Astrocyte (in vitro differentiated cells and primary cell): ENCODE results near the gene PALMD.

Experiments used
- EZH2 ChIP-seq: IDR thresholded peaks from 2 replicates; pipeline ENCODE4 v1.6.1; 2012; ENCODE audit warnings: mild to moderate bottlenecking, low read length, inconsistent platforms; ENCODE audit not compliant: insufficient read depth
- TF ChIP-seq, protein P1 (sequence below): IDR thresholded peaks from 2 replicates; pipeline ENCODE4 v1.5.1; 2011; ENCODE audit warnings: low read depth, mild to moderate bottlenecking, inconsistent platforms, low read length, moderate library complexity; ENCODE audit not compliant: insufficient read depth

DNA sequence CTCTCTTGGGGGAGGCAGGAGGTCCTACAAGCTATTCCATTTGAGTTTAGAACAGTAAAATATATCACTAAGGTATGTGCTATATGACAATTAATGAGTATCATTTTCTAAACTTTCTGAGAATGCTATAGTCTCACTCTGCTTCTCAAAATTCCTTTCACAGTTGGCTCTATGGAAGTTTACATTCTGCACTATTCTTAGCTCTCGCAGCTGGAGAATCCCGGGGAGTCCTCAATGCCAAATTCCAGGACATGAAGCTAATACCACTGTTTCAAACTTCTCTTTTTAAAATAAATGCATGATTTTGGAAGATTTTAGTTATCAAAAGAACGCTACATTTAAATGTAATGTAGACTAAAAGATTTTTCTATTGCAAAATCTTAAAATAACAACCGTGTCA, 22.4 kb upstream of the PALMD start:
- TF ChIP-seq, protein P1, sequence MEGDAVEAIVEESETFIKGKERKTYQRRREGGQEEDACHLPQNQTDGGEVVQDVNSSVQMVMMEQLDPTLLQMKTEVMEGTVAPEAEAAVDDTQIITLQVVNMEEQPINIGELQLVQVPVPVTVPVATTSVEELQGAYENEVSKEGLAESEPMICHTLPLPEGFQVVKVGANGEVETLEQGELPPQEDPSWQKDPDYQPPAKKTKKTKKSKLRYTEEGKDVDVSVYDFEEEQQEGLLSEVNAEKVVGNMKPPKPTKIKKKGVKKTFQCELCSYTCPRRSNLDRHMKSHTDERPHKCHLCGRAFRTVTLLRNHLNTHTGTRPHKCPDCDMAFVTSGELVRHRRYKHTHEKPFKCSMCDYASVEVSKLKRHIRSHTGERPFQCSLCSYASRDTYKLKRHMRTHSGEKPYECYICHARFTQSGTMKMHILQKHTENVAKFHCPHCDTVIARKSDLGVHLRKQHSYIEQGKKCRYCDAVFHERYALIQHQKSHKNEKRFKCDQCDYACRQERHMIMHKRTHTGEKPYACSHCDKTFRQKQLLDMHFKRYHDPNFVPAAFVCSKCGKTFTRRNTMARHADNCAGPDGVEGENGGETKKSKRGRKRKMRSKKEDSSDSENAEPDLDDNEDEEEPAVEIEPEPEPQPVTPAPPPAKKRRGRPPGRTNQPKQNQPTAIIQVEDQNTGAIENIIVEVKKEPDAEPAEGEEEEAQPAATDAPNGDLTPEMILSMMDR = no peak
- TF ChIP-seq EZH2 = no peak
